ENCODE results near the gene SSR1. TPM values are rescaled to one million over a fixed set of nuclear protein-coding genes. Genes with fewer than 3 reads are reported as not detected.

Gene SSR1
- total and polyA plus RNA-seq, 2 of the 13 experiments (the other 11 are each of a cell fraction or from before 2014, with no cell fraction given): 203 to 243 TPM

- peak; percentile 54; the same call in 1 of the 2 replicates for TF ChIP-seq ZNF556 (CRISPR knock-in tag; IDR thresholded peaks at IDR 0.05; ENCODE audit: borderline replicate concordance)
- peak; percentile 90; the same call in 1 of the 2 replicates for TF ChIP-seq ZSCAN5A (CRISPR knock-in tag; IDR thresholded peaks at IDR 0.05; ENCODE audit: borderline replicate concordance)
- peak; percentile 89 for TF ChIP-seq ZFX (CRISPR knock-in tag; IDR thresholded peaks at IDR 0.05; ENCODE audit: low read depth)
- peak; percentile 86 for TF ChIP-seq ZMYM4 (CRISPR knock-in tag; IDR thresholded peaks at IDR 0.05)
- TF ChIP-seq ZNF768 (CRISPR knock-in tag; IDR thresholded peaks at IDR 0.05): peak; percentile 91
- TF ChIP-seq RERE (CRISPR knock-in tag; IDR thresholded peaks at IDR 0.05; ENCODE audit: low read depth): peak; percentile 28; the same call in 1 of the 2 replicates
- TF ChIP-seq PBX3 (CRISPR knock-in tag; IDR thresholded peaks at IDR 0.05; ENCODE audit: borderline replicate concordance): no peak
- TF ChIP-seq ZMYM2 (CRISPR knock-in tag; IDR thresholded peaks at IDR 0.05): no peak
- no peak for TF ChIP-seq ZNF816 (CRISPR knock-in tag; IDR thresholded peaks at IDR 0.05; ENCODE audit: borderline replicate concordance)
- no peak for TF ChIP-seq HOXD1 (CRISPR knock-in tag; IDR thresholded peaks at IDR 0.05)
- no peak for TF ChIP-seq ZNF597 (CRISPR knock-in tag; IDR thresholded peaks at IDR 0.05)
- TF ChIP-seq NFE2L2 (IDR thresholded peaks at IDR 0.05; ENCODE audit: low read length): no peak
- TF ChIP-seq LCORL (IDR thresholded peaks at IDR 0.05): no peak
- peak; percentile 77 for TF ChIP-seq LCORL (CRISPR knock-in tag; IDR thresholded peaks at IDR 0.05)
- TF ChIP-seq TGIF2 (CRISPR knock-in tag; IDR thresholded peaks at IDR 0.05): peak; percentile 76; the same call in 1 of the 2 replicates
- TF ChIP-seq ZNF281 (CRISPR knock-in tag; IDR thresholded peaks at IDR 0.05; ENCODE audit: borderline replicate concordance): no peak
- TF ChIP-seq ZNF549 (CRISPR knock-in tag; IDR thresholded peaks at IDR 0.05): no peak
- no peak; the same call in 1 of the 2 replicates for TF ChIP-seq ZNF567 (CRISPR knock-in tag; IDR thresholded peaks at IDR 0.05; ENCODE audit: borderline replicate concordance)
Observed at GRCh38 chr6:7238900-7239589, 74.0 kb downstream of the SSR1 start (continued).
